Thoracic aorta (tissue), 2 donors: ENCODE results near the gene GNLY. TPM values are rescaled to one million over a fixed set of nuclear protein-coding genes. Genes with fewer than 3 reads are reported as not detected.

Experiments
- ATAC-seq: fragments of 150-250 bp; one replicate; pipeline ENCODE4 v1.8.0; 2017; ENCODE audit warnings: low read depth; ENCODE audit not compliant: insufficient number of reproducible peaks, low FRiP score
- DNase-seq: peaks from one replicate; pipeline ENCODE4 v3.0.0-alpha.2; 2020; ENCODE audit warnings: low spot score
- H3K27ac ChIP-seq, 2 donors: fragments of 200-600 bp; sonication (generic); 1 replicate in 1 of 2; 2 replicates in 1 of 2; pipeline ENCODE4 v1.5.1; 2016; ENCODE audit warnings: mild to moderate bottlenecking in 2 of 2, moderate library complexity in 2 of 2
- H3K27me3 ChIP-seq: fragments of 200-600 bp; sonication (generic); replicated peaks from 2 replicates; pipeline ENCODE4 v1.6.0; 2016; ENCODE audit warnings: mild to moderate bottlenecking; ENCODE audit not compliant: insufficient read depth
- H3K36me3 ChIP-seq: fragments of 200-600 bp; sonication (generic); one replicate; pipeline ENCODE4 v1.5.1; 2016
- H3K4me1 ChIP-seq, 2 donors: fragments of 200-600 bp; sonication (generic); 1 replicate in 1 of 2; 2 replicates in 1 of 2; pipeline versions ENCODE4 v1.5.1 to v1.6.0; 2016; ENCODE audit warnings: low read depth in 2 of 2, mild to moderate bottlenecking in 1 of 2; ENCODE audit not compliant: control insufficient read depth in 1 of 2
- H3K4me3 ChIP-seq: fragments of 200-600 bp; sonication (generic); 2 replicates; pipeline ENCODE4 v1.5.1; 2016; ENCODE audit warnings: mild to moderate bottlenecking
- H3K9me3 ChIP-seq: fragments of 200-600 bp; sonication (generic); 2 replicates; pipeline ENCODE4 v1.5.1; 2016
- total RNA-seq, 2 donors: library from RNA; depleted of rRNA; stranded (reverse); fragments of >200 nt; gene quantifications; one replicate each; pipeline versions ENCODE4 v1.1.0 to v1.2.3, GENCODE V29; 2016
- TF ChIP-seq, protein P1 (sequence below): fragments of 200-600 bp; sonication (generic); IDR thresholded peaks from one replicate; pipeline ENCODE4 v1.5.1; 2019; ENCODE audit warnings: antibody characterized with exemption

The GNLY gene
- total RNA-seq, 2 donors from 2014 or later, result 1.5 to 8.5 TPM

DNA sequence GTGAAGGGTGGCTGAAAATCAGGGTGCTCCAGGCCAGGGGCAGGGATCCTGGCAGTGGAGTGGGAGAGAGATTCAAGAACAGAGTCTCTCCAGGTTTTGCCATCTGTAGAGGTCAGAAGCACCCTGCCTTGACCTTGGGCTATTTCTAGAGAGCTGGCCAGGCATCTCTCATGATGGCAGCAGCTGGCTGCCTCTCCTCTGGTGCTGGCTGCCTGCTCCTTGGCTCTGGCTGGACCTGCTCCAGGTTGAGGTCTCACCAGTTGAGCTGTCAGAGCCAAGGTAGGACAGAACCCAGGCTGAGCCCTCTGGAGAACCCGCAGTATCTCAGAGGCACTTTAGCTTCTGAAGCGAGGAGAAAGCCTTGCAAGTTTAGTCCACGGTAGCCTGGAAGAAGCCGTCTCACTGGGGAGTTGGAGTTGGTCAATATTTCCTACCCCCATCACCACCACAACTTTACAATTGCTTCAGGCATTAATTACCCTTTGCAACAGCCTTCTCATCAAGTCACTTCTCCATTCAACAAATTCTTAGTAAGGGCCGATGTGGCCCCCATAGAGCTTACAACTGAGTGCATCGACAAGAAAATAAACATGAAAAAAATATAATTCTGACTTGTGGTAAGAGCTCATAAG, 25.6 kb downstream of the GNLY start:
- ATAC-seq (no peak), DNase-seq (no peak)
- H3K36me3 ChIP-seq, result no peaks in the 10 kb centered on the region
- no peaks in the 10 kb centered on the region for H3K27me3 ChIP-seq
- H3K4me3 ChIP-seq, result no peak overlapping the region
- H3K9me3 ChIP-seq, result no peaks in the 10 kb centered on the region
- H3K4me1 ChIP-seq, result no peaks in the 10 kb centered on the region
- no peak overlapping the region for H3K27ac ChIP-seq
- TF ChIP-seq, protein P1, sequence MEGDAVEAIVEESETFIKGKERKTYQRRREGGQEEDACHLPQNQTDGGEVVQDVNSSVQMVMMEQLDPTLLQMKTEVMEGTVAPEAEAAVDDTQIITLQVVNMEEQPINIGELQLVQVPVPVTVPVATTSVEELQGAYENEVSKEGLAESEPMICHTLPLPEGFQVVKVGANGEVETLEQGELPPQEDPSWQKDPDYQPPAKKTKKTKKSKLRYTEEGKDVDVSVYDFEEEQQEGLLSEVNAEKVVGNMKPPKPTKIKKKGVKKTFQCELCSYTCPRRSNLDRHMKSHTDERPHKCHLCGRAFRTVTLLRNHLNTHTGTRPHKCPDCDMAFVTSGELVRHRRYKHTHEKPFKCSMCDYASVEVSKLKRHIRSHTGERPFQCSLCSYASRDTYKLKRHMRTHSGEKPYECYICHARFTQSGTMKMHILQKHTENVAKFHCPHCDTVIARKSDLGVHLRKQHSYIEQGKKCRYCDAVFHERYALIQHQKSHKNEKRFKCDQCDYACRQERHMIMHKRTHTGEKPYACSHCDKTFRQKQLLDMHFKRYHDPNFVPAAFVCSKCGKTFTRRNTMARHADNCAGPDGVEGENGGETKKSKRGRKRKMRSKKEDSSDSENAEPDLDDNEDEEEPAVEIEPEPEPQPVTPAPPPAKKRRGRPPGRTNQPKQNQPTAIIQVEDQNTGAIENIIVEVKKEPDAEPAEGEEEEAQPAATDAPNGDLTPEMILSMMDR, result no peak

DNA sequence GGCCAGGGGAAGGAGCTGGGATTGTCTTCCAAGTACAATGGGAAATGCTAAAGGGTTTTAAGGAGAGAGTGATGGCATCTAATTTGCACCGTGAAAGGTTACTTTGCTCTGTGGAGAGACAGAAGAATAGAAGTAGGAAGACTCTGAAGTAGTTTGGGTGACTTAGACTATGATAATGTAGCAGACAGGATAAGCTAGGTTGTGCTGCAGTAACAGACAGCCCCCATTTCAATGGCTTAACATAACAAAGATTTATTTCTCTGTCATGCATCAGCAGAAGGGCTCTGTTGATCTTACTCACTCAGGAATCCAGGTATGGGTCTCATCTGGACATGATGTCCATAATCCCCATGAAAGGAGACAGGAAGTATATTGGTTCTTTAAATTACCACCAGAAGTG, 26.4 kb downstream of the GNLY start:
- Histone ChIP-seq H3K4me1 (peaks cover 0 to 4% of the 10 kb centered on the region in 2 donors), H3K27me3 (no peaks in the 10 kb centered on the region), H3K27ac (no peak overlapping the region), H3K4me3 (no peak overlapping the region), H3K36me3 (no peaks in the 10 kb centered on the region), H3K9me3 (no peaks in the 10 kb centered on the region)
- DNase-seq, result no peak
- TF ChIP-seq, protein P1, result no peak
- ATAC-seq, result no peak

DNA sequence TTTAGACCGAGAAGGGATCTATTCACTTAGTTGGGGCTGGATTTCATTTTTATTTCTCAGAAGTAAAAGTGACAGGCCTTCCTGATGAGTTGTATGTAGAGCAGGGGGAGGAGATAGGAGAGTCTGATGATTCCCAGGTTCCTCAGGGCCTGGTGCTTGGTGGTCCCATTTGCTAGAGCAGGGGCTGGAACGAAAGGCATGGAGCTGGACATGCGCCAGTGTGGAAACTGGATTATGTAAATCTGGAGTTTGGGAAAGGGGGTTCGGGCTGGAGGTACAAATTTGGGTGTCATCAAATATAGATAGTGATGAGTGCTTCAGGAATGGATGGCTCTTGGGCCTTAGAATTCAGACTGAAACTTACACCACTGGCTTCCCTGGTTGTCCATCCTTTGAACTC, 27.5 kb downstream of the GNLY start:
- ATAC-seq (no peak), DNase-seq (no peak)
- no peaks in the 10 kb centered on the region for H3K36me3 ChIP-seq
- no peak overlapping the region for H3K4me3 ChIP-seq
- no peaks in the 10 kb centered on the region for H3K27me3 ChIP-seq
- H3K9me3 ChIP-seq, result no peaks in the 10 kb centered on the region
- H3K27ac ChIP-seq, result no peak overlapping the region
- peaks cover 0 to 5% of the 10 kb centered on the region in 2 donors for H3K4me1 ChIP-seq
- TF ChIP-seq, protein P1, result no peak

DNA sequence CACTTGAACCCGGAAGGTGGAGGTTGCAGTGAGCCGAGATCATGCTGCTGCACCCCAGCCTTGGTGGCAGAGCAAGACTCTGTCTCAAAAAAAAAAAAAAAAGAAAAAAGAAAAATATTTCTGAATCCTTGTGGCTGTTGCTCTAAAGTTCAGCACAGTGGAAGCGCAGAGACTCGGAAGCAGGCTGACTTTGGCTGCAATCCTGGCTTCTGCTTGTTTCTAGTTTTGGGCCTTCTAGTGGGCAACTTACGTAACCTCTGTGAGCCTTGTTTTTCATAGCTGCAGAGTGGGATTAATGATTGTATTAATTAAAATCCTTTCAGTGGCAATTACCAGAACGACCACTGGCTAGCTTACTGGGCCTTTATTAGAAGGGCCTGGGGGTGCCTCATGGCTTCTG, 28.4 kb downstream of the GNLY start:
- H3K9me3 ChIP-seq, result no peaks in the 10 kb centered on the region
- TF ChIP-seq, protein P1, result no peak
- H3K27ac ChIP-seq, result no peak overlapping the region
- H3K27me3 ChIP-seq, result no peaks in the 10 kb centered on the region
- H3K36me3 ChIP-seq, result no peaks in the 10 kb centered on the region
- DNase-seq, result no peak
- H3K4me1 ChIP-seq, result peaks cover 0 to 5% of the 10 kb centered on the region in 2 donors
- no peak for ATAC-seq
- H3K4me3 ChIP-seq, result no peak overlapping the region

DNA sequence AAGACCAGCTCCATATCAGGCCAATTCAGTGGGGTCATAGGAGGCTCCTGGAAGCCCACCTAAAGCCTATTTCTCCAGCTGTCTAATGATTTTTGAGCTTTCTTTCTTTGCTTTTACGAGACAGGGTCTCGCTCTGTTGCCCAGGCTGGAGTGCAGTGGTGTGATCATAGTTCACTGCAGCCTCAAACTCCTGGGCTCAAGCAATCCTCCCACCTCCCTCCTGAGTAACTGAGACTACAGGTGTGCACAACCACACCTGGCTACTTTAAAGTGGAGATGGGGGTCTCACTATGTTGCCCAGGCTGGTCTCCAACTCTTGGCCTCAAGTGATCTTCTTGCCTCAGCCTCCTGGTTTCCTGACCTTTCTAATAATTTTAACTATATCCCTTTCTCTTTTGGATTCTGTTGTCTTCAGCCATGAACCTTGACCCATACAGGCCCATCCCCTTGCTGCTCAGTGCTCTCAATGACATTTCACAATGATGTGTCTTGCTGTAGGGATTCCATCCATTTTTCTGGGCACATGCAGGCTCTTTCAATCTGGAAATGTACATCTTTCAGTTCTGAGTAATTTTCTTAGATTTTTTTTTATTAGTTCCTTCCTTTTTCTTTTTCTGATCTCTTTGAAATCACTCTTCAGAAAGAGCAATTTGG, 29.7 kb downstream of the GNLY start:
- Histone ChIP-seq H3K27ac (no peak overlapping the region), H3K27me3 (no peaks in the 10 kb centered on the region), H3K4me1 (peaks cover 0 to 10% of the 10 kb centered on the region in 2 donors), H3K36me3 (no peaks in the 10 kb centered on the region), H3K4me3 (no peak overlapping the region), H3K9me3 (no peaks in the 10 kb centered on the region)
- TF ChIP-seq, protein P1, result no peak
- DNase-seq (no peak), ATAC-seq (no peak)
